Prostate gland (tissue), 2 donors: ENCODE data around the gene XRN2. TPM values are rescaled to one million over a fixed set of nuclear protein-coding genes. Genes with fewer than 3 reads are reported as not detected.

ENCODE experiments used
- DNase-seq: peaks from one replicate; pipeline ENCODE4 v3.0.0-alpha.2; 2019; ENCODE audit warnings: low spot score
- H3K27ac ChIP-seq, 2 donors: fragments of 200-600 bp; sonication (generic); 2 replicates each; pipeline ENCODE4 v1.5.1; 2017 to 2019
- H3K27me3 ChIP-seq: fragments of 200-600 bp; sonication (generic); replicated peaks from 2 replicates; pipeline ENCODE4 v1.5.1; 2019; ENCODE audit not compliant: insufficient read depth
- H3K36me3 ChIP-seq, 2 donors: fragments of 200-600 bp; sonication (generic); 1 replicate in 1 of 2; 2 replicates in 1 of 2; pipeline versions ENCODE4 v1.5.1 to v1.8.1; 2017 to 2019
- H3K4me1 ChIP-seq: fragments of 200-600 bp; sonication (generic); replicated peaks from 2 replicates; pipeline ENCODE4 v1.5.1; 2019
- H3K4me3 ChIP-seq, 2 donors: fragments of 200-600 bp; sonication (generic); 2 replicates each; pipeline ENCODE4 v1.5.1; 2017 to 2019
- H3K9me3 ChIP-seq: fragments of 200-600 bp; sonication (generic); 2 replicates; pipeline ENCODE4 v1.5.1; 2017
- CTCF ChIP-seq, 4 experiments: fragments of 200-600 bp in 2 of 4; fragments of 450-650 bp in 2 of 4; sonication (generic) in 2 of 4; IDR thresholded peaks; 1 replicate in 3 of 4; 2 replicates in 1 of 4; pipeline ENCODE4 v1.5.1; 2016 to 2019; ENCODE audit warnings: antibody characterized with exemption in 4 of 4, mild to moderate bottlenecking in 2 of 4, moderate library complexity in 2 of 4
- POLR2A ChIP-seq: fragments of 450-650 bp; IDR thresholded peaks from one replicate; pipeline ENCODE4 v1.6.1; 2016; ENCODE audit warnings: antibody characterized with exemption, mild to moderate bottlenecking
- POLR2AphosphoS5 ChIP-seq: sonication (generic); formaldehyde crosslinking; IDR thresholded peaks from one replicate; pipeline ENCODE4 v1.6.1; 2017; ENCODE audit warnings: antibody characterized with exemption
- WGBS: methylation state at CpG from one replicate; pipeline ENCODE4 v1.1.5; 2018; 5-methylcytosine and 5-hydroxymethylcytosine counted together
- intact Hi-C: fragments of 100-400 bp; cut with DNase I; formaldehyde crosslinking; loops from one replicate; pipeline ENCODE4 v1.14.2; 2022
- total RNA-seq, 2 donors: library from RNA; depleted of rRNA; stranded (reverse); fragments of >200 nt; gene quantifications; one replicate each; pipeline ENCODE4 v1.1.0, GENCODE V29; 2016

XRN2 gene
- total RNA-seq, 2 donors from 2014 or later = 49.4 to 51.3 TPM

- no peaks in the 10 kb centered on the region for H3K4me1 ChIP-seq
- no peaks in the 10 kb centered on the region for H3K36me3 ChIP-seq
- no peaks in the 10 kb centered on the region for H3K27me3 ChIP-seq
- no peak overlapping the region for H3K4me3 ChIP-seq
- intact Hi-C loops = no loop called here
- no peak for DNase-seq
- H3K9me3 ChIP-seq = no peaks in the 10 kb centered on the region
- TF ChIP-seq CTCF (IDR thresholded peaks at IDR 0.05) = no peak
- no peak for TF ChIP-seq POLR2A
- WGBS = 93% methylated on average over 2 of the region's 2 CpGs
- no peak overlapping the region for H3K27ac ChIP-seq
These were observed 33.5 kb downstream of the XRN2 start for GRCh38 chr20:21336455-21337151.

- intact Hi-C loops = no loop called here
These were observed 35.2 kb downstream of the XRN2 start for GRCh38 chr20:21338291-21338690.

GRCh38 chr20:21339499-21339898 lies 36.4 kb downstream of the XRN2 start:
- 97% methylated on average over 3 of the region's 3 CpGs for WGBS
- DNase-seq = no peak
- Histone ChIP-seq H3K27ac (no peak overlapping the region), H3K9me3 (no peaks in the 10 kb centered on the region), H3K36me3 (no peaks in the 10 kb centered on the region), H3K4me1 (no peaks in the 10 kb centered on the region), H3K27me3 (no peaks in the 10 kb centered on the region), H3K4me3 (no peak overlapping the region)
- intact Hi-C loops = no loop called here
- TF ChIP-seq CTCF (IDR thresholded peaks at IDR 0.05) (no peak), POLR2AphosphoS5 (no peak), POLR2A (no peak)

More at GRCh38 chr20:21338291-21338690, 35.2 kb downstream of the XRN2 start:
- no peaks in the 10 kb centered on the region for H3K36me3 ChIP-seq
- no peaks in the 10 kb centered on the region for H3K4me1 ChIP-seq
- no peak overlapping the region for H3K4me3 ChIP-seq
- no peaks in the 10 kb centered on the region for H3K9me3 ChIP-seq
- no peaks in the 10 kb centered on the region for H3K27me3 ChIP-seq
- DNase-seq = no peak
- H3K27ac ChIP-seq = no peak overlapping the region
- 78% methylated on average over 4 of the region's 4 CpGs for WGBS
- no peak for TF ChIP-seq POLR2A
- no peak for TF ChIP-seq POLR2AphosphoS5
- TF ChIP-seq CTCF (IDR thresholded peaks at IDR 0.05) = no peak

GRCh38 chr20:21340991-21341697 lies 38.0 kb downstream of the XRN2 start:
- Histone ChIP-seq H3K27me3 (no peaks in the 10 kb centered on the region), H3K4me3 (no peak overlapping the region), H3K4me1 (no peaks in the 10 kb centered on the region), H3K36me3 (no peaks in the 10 kb centered on the region), H3K9me3 (no peaks in the 10 kb centered on the region), H3K27ac (no peak overlapping the region)
- DNase-seq = no peak
- WGBS = 90% methylated on average over 3 of the region's 3 CpGs
- TF ChIP-seq POLR2A (no peak), POLR2AphosphoS5 (no peak), CTCF (IDR thresholded peaks at IDR 0.05) (no peak)
- intact Hi-C loops = no loop called here
